Activated T-helper 1 cell treated with anti-CD3 and anti-CD28 coated beads, Interleukin-2, amount 50 U/mL, for 16 hours (primary cell): Measurements from ENCODE around the gene MIEF1.

Experiments
- DNase-seq, 2 donors: peaks; one replicate each; pipeline ENCODE4 v3.0.0-alpha.2; 2020; ENCODE audit warnings: low read depth in 1 of 2, low spot score in 1 of 2

MIEF1 gene

DNA sequence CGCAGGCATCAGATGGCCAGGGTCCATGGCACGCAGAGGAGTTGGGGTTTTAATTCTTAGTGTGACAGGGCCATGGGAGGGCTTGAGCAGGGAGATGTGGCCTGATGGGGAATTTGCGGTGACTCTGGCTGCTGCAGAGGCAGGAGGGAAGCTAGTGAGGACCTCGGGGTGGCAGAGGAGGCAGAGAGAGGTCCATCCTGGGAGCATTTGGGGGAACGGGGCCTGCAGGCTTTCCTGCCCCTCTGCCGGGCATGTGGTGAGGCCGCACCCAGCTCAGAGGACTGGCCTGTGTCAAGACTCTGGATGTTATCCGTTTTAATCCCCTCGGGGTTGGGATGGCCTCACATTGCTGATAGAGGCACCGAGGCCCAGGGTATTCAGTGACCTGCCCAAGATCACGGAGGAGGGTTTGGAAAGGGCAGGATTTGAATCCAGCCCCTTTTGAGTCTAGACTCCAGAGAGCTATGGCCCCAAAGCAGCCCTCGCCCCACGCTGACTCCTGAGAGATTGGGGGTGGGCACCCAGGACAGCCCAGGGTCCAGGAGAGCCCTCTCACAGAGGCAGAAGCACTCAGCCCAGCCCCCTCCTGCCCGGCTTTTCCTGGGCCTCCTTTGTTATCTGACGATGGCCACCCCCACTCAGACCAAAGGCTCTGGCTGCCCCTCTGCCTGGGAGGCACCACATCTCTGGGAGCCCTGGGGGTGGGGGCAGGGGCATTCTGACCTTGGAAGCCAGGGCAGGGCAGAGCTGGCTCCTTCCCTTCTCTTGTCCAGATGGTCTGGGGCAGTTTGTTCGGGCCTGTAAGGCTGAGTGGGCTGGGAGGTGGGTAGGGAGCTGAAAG lies 31.4 kb upstream of the MIEF1 start:
- no peak for DNase-seq

DNA sequence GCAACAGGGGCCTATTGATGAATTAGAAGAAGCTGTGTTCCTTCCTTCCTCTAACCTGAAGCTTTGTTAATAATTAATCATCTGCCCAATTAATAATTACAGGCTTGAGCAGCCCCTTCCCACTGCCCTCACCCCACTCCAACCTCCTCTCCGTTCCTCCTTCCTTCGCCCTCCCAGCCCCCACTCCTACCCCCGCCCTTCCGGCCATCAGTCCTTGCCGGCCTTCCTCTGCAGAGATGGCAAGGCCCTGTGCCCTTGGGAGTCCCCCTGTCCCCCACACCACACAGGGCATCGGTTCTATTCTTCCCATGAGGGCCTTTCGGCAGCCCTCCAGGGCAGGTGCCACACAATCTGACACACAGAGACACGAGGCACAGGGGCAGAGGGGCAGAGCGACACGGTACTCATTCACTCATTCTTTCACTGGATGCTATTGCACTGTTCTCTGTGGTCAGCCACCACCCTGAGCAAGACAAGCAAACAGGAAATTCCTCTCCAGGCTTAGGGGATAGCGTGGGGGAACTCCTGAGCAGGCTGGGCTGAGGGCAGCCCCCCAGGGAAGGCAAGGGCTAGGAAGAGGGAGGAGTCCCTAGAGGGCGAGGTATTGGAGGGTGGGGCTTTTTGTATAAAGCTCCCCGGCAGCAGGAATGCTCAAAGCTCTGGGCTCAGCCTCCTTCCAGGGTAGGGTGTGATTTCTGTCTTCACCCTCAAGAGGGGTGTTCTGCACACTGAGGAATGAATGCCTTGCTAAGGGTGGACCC lies 30.5 kb upstream of the MIEF1 start:
- no peak for DNase-seq

DNA sequence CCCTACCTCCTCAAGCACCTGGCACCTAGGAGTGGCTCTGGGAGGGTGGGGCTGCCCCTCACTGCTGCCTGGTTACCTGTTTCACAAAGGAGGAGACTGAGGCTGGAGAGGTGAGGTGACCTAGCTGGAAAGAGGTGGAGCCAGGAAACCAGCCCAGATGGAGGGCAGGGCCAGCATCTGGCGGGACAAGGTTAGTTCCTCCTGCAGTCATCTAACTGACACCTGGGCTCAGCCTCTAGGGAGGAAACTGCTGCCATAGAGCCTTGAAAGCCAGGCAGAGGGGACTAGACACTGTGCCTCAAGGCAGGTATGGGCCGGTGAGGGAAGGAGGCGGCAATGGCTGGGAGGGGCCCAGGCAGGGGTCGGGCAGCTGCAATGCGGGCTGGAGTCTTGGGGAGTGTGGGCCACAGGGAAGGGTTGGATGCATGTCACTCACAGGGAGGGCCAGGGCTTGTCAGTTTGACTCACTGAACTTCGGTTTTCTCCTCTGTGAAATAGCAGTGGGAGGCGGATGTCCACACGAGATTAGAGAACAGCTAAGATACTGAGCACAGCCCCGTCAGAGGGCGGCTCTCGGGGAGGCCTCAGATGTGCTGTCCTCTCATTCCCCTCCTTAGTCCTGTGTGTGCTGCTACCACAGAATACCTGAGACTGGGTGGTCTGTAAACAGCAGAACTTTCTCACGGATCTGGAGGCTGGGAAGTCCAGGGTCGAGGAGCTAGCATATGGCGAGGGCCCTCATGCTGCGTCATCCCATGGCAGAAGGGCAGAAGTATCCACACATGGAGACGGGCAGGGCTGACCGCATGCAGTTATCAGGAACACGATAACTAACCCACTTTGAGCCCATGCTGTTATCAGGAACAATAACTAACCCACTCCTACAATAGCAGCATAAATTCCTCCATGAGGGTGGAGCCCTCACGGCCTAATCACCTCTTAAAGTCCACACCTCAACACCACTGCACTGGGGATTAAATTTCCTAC lies 29.2 kb upstream of the MIEF1 start:
- no peak for DNase-seq

DNA sequence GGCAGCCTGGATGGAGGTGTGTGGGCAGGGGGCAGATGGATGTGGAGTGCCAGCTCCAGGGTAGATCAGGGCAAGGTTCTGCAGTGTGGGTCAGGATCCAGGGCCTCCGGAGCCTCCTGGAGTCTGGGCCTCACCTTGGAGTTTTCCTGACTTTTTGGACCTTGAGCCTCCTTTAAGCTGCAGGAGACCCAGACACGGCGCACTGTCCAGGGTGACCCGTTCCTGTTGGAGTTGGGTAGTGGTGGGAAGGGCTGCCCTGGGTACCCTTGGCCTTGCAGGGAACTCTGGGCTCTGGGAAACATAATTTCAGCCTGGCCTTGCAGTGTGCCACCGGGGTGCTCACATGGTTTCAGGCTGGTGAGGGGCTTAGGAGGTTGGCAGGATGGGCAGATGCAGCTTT lies 28.2 kb upstream of the MIEF1 start:
- DNase-seq, result no peak

DNA sequence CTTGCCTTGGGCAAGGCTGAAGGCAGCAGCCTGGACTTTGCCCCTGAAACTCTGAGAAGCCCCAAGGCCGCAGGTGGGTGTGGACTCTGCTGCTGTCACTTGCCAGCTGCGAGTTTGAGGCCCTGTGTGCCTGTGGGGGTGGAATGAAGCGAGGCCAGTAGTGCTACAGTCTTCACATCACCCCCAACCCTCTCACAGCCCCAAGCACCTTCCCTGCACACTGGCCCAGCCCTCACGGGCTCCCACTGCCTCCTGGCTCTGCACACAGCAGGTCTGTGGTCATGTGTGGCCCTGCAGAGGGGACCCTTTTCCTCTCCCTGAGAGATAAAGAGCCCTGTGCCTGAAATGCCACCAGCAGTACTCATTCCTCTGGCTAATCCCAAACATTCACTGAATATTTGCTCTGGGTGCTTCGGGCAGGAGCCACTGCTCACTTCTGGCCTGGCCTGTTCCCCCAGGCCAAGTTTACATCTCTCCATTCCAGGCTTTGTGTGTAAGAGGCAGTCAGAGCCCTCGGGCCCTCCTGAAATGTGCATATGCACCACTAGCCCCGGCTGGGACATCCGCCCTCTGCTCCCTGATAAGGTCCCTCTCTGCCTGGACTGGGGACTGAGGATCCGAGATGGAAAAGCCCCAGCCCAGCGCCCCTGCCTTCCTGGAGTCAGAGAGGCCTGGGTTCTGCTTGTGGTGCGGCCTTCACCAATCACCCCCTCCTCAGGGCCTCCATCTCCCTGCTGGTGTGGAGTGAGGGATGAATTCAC lies 27.6 kb upstream of the MIEF1 start:
- no peak for DNase-seq

DNA sequence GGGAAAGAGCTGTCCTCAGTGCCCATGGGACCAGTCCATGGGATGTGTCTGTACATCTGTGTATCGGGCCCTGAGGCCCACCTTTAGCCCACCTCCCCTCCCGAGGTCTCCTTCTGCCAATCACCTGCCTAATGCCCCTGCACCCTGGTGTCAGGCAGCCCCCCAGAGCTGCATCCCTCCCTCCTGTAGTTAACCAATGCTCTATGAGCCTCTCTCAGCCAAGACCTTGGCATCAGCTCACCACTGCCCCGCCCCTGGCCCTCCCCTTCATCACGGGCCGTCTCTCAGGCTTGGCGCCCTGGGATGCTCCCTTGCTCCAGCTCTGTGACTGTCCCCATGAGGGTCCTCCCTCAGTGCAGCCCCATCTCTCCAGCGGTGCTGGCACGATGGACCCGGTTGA lies 26.8 kb upstream of the MIEF1 start:
- no peak for DNase-seq

DNA sequence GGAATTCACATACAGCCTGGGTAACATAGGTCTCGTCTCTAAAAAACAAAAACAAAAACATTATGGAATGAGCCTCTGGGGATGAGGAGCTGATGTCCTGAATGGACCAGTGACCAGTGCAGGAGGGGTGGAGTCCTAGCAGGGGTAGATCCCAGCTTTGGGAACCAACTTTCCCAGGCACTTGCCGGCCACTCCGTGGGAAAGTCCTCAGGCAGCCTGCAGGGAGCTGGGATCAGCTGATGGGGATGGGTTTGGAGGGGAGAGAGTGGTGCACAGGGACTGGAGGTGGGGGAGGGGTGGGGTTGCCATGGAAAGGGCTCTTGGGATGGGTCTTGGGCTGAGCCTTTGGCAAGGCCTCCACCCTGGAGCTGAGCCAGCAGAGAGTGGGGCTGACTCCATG lies 26.2 kb upstream of the MIEF1 start:
- no peak for DNase-seq

DNA sequence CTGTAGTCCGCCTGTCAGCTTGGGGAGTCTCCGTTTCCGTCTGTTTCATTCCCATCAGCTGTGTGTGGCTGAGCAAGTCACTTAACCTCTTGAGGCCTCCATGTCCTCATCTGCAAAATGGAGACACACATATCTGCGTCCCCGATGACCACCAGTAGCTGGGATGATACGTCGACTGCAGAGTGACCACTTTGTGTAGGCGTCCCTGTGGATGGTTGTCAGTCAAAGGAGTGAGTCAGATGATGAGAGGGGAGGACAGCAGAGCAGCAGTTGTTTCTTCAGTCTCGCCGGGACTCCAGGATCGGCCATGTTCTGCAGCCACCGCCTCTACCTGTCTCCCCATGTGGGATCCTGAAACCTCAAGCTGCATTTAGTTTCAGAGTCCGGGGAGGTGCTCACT lies 25.4 kb upstream of the MIEF1 start:
- no peak for DNase-seq

DNA sequence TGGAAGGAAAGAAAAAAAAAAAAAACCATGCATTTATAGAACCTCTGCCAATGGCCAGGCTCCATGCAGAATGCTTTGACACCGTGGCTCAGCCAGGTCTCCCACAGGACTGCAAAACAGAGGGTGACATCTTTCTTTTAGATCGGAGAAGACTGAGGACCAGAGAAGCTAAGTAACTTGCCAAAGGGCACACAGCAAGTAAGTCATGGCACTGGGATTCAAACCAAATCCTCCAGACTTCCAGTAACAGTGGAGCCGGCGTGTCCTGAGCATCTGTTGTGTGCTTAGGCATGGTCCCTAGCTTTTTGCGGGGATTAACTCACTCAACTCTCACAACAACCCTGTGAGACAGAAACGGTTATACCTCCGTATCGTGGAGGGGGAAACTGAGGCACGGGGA lies 24.5 kb upstream of the MIEF1 start:
- DNase-seq, result no peak

DNA sequence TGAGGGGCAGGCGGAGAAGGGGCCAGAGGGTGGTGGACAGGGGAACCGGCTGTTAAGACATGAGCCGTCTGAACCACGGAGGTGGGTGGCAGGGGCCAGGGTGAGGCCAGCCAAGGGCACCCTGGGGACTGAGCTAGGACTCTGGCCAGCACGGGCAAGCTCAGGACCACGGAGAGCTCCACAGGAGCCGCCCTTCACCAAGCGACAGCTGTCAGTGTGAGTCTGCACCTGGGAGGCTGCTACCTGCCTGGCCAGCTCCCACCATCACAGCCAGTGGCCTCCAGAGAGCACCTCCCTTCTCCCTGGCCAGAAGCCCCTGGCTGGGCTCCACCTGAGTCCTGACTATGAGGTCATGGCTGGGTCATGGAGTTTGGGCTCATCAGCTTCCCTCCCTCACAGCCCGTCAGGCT lies 23.6 kb upstream of the MIEF1 start:
- DNase-seq, result no peak

DNA sequence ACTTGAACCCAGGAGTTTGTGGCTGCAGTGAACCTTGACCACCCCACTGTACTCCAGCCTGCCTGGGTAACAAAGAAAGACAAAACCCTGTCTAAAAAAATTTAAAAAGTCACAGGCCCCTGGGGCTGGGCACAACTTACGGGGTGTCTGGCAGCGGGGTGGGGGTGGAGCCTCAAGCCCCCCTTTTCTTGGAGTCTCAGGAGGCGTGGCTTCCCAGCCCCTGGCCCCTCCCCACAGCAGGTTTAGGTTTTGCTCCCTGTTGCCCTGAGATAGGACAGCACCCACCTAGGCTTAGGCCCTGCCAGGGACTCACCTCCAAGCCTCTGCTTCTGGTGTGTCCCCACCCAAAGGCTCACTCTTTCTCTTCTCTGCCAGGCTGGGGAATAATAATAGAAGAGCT lies 22.8 kb upstream of the MIEF1 start:
- no peak for DNase-seq

DNA sequence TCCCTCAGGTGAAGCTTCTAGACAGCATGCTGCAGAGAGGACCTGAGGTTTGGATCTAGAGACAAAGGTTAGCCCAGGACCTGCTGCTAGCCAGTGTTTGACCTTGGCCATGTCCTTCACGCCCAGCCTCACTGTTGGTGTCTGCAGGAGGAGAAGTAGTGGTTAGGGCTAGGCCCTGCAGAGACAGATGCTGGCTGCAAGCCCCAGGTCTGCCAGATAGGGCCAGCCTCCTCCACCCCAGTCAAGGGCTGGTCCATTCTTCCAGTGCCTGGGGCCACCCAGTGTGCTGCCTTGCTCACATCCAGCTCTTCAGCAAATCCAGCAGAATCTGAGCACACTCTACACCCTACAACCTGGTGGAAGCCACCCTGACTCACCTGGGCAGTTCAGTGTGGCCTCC lies 21.5 kb upstream of the MIEF1 start:
- no peak for DNase-seq

DNA sequence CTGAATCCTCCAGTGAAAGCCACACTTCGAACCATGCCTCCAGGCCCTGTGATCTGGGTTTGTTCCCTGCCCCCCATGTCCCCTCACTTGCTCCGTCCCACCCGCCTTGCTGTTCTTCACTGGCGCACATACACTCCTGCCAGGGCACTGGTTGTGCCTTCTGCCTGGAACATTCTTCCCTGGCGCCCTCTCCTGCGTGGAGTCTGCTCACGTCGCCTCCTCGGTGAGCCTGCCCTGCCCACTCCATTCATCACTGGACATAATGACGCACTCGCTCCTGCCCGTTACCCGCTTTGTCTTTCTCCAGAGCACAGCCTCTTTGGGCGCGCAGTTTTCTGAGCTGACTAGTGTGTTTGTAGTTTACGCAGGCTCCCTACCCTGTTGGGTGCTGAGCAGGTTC lies 21.0 kb upstream of the MIEF1 start:
- no peak for DNase-seq

DNA sequence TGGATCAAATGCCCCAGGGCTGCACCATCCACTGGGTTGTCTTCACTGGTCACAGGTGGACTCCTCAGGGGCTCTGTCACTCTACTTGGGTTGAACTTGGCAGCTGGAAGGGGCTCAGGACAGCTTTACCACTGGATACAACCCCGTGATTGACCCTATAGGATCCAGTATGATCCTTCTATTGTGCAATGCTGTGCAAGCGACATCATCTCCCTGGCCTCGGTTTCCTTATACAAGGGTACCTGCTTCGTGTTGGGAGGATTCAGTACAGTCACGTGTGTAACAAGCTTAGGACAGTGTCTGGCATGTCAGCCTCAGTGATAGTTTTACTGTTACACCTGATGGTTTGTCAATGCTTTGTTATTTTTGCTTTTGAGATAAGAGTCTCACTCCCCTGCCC lies 20.5 kb upstream of the MIEF1 start:
- DNase-seq, result no peak

DNA sequence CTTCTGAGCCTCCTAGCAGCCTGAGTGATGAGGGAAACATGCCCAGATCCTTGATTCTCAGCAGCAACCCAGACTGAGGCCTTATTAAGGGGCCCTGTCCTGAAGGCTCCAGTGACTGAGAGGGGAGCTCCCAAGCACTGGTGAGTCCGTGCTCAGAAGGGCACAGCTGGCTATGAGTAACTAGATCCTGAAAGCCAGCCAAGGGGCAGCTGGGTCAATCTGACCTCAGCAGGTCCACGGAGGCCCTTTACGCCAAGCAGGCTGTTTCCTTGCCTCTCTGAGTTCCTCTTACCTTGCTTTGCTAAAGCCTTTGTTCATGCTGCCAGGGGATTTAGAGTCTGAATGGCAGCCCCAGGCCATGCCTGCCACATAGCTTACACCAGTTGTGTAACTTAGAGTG lies 19.3 kb upstream of the MIEF1 start:
- DNase-seq, result no peak

DNA sequence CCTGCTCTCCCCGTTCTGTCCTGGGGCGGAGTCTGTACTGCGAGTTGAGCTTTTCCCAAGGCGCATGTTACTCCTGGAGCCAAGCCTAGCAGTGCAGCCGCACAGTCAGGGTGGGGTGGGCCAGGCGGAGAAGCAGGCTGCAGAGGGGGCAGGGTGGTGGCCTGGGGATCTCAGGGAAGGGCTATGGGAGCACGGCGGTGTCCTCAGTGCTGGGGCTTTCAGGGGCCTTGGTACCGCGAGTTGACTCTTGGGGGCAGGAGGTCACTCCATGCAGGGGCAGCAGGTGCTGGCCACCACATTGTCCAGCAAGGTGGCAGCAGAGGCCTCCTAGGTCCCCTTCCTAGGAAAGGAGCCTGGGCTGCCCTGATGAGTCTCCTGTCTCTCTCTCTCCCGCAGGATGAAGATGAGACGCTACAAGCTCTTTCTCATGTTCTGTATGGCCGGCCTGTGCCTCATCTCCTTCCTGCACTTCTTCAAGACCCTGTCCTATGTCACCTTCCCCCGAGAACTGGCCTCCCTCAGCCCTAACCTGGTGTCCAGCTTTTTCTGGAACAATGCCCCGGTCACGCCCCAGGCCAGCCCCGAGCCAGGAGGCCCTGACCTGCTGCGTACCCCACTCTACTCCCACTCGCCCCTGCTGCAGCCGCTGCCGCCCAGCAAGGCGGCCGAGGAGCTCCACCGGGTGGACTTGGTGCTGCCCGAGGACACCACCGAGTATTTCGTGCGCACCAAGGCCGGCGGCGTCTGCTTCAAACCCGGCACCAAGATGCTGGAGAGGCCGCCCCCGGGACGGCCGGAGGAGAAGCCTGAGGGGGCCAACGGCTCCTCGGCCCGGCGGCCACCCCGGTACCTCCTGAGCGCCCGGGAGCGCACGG lies 14.9 kb upstream of the MIEF1 start:
- no peak for DNase-seq

DNA sequence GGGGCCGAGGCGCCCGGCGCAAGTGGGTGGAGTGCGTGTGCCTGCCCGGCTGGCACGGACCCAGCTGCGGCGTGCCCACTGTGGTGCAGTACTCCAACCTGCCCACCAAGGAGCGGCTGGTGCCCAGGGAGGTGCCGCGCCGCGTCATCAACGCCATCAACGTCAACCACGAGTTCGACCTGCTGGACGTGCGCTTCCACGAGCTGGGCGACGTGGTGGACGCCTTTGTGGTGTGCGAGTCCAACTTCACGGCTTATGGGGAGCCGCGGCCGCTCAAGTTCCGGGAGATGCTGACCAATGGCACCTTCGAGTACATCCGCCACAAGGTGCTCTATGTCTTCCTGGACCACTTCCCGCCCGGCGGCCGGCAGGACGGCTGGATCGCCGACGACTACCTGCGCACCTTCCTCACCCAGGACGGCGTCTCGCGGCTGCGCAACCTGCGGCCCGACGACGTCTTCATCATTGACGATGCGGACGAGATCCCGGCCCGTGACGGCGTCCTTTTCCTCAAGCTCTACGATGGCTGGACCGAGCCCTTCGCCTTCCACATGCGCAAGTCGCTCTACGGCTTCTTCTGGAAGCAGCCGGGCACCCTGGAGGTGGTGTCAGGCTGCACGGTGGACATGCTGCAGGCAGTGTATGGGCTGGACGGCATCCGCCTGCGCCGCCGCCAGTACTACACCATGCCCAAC lies 14.1 kb upstream of the MIEF1 start:
- no peak for DNase-seq

DNA sequence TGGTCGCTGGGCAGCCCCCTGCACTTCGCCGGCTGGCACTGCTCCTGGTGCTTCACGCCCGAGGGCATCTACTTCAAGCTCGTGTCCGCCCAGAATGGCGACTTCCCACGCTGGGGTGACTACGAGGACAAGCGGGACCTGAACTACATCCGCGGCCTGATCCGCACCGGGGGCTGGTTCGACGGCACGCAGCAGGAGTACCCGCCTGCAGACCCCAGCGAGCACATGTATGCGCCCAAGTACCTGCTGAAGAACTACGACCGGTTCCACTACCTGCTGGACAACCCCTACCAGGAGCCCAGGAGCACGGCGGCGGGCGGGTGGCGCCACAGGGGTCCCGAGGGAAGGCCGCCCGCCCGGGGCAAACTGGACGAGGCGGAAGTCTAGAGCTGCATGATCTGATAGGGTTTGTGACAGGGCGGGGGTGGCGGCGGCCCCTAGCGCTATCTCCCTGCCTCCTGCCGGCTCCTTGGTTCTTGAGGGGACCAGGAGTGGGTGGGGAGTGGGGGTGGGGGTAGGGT lies 13.5 kb upstream of the MIEF1 start:
- no peak for DNase-seq
